GM13976 (cell line): ENCODE measurements around the gene ZNF783.
"Not testable (repeated sequence)": the region's sequence is repeated elsewhere in the genome, so short reads cannot be mapped to it uniquely, and the experiment has no call there.

Source experiments
- DNase-seq: peaks from one replicate; pipeline ENCODE4 v3.0.0; 2012; ENCODE audit warnings: low spot score
- CTCF ChIP-seq: IDR thresholded peaks from 2 replicates; pipeline ENCODE4 v1.5.1; 2012; ENCODE audit warnings: borderline replicate concordance, mild to moderate bottlenecking; ENCODE audit not compliant: insufficient read depth; ENCODE audit errors: extremely low read depth, missing control alignments, control extremely low read depth
- in situ Hi-C: fragments of 300-500 bp; cut with MboI; formaldehyde crosslinking; loops from one replicate; pipeline ENCODE4 v1.12.0; 2022; ENCODE audit warnings: low sequenced_read_pairs, mixed read lengths, inconsistent platforms; ENCODE audit not compliant: unreplicated experiment

Gene ZNF783

DNA sequence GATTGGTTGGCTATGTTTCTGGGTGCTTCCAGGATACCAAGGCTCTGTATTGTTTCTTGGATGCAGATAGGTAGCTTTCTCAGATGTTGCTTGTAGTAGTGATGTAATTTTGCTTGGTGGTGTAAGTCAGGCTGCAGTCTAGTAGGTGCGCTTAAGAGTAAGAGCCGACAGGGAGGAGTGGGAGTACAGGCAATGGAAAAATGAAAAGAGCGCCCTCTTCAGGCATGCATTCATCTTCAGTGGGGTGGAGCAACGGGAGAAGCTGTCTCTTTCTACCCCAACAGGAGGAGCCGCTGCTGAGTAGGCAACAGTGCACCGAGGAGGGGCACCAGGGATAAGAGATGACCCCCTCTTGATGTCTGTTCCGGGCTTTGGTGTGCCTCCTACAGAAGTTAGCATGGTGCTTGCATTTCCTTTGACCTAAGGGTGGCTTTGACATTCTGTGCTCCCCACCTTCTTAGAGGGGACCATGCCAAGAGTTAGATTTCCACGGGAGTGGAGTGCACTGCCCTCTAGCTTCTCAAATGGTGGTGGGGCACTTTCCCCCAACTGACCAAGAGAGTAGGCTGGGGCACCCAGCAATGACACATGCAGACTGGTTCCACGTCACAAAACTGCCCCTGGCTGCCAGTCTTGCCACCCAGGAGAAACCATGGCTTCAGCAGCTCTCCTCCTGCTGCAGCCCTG is 56.1 kb downstream of the ZNF783 start:
- in situ Hi-C loops, result no loop called here
- no peak for TF ChIP-seq CTCF
- DNase-seq, result peak; percentile 9

DNA sequence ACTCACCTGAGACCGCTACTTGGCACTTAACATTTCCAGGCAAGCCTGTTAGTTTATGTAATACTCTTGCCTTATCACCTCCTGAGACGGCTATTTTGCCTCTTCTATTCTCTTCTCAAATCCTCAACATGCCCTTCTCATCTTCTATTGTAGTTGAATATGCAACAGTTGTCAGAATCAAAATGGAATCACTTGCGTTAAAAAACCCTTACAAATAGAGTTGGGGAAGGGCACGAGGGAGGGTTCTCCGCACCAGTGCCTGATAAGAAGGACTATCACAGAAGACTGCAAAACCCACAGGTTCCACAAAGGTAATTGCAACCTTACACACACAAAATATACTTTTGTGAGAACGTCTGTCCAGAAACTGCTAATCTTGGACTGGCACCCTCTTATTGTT is 57.4 kb downstream of the ZNF783 start:
- DNase-seq, result no peak
- in situ Hi-C loops, result no loop called here
- no peak for TF ChIP-seq CTCF

DNA sequence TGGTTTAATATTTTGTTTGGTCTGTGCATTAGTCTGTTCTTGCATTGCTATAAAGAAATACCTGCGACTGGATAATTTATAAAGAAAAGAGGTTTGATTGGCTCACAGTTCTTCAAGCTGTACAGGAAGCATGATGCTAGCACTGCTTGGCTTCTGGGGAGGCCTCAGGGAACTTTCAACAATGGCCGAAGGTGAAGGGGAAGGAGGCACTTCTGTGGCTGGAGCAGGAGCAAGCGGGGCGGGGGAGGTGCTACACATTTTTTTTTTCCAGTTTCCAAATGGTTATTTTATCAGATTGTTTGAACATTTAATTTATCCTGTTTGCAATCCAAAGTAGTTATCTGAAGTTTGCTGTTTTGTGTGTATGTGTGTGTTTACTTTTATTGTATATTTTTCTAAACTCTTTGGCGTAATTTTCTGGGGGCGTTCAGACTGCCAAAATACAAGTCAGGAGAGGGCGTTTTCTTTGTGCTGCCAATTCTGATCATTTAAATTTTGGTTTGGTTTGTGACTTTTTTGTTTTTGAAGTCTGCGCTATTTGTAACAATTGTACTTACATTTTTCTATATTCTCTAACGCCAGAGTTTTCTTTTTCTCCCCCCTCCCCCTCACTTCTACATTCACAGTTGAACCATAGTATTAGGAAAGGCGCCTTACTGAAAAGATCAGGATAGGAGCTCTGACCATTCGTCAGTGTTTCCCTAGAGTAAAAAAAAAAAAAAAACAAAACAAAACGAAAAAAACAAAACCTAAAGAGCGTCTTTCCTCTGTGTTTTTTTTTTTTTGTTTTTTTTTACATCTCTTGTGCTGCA is 58.5 kb downstream of the ZNF783 start:
- TF ChIP-seq CTCF, result no peak
- in situ Hi-C loops, result no loop called here
- no peak for DNase-seq

DNA sequence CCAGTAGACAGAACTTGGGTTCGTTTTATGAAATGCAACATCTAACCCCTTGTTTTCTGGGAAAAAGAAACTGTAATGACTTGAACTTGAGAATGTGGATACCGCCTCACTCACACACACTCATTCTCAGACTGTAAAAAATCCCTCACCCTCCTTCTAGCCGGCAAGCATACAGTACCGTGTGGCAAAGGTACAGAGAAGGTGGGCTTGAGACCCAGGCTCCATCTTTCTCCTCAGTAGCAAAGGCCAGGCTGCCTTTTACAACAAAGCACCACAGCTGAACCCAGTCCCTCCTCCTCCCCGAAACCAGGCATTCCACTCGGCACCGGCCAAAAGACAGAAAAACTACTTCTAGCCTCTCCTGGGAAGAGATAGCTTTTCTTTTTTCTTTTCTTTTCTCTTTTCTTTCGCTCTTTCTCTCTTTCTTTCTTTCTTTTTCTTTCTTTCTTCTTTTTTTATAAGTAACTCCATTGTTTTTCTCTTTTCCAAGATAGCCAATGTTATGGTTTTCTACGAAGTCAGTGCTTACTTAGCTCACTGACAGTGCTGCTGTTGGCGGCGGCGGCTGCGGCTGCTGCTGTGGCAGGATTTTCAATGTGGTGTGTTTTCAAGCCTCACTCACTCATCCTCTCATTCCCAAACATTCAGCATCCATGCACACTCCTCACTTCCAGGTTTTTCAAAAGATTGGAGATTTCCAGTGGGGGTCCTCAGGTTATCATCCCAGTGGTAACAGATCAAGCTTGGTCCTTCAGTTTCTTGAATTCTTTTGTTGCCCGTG is 59.3 kb downstream of the ZNF783 start:
- DNase-seq, in situ Hi-C loops: not testable (repeated sequence)

DNA sequence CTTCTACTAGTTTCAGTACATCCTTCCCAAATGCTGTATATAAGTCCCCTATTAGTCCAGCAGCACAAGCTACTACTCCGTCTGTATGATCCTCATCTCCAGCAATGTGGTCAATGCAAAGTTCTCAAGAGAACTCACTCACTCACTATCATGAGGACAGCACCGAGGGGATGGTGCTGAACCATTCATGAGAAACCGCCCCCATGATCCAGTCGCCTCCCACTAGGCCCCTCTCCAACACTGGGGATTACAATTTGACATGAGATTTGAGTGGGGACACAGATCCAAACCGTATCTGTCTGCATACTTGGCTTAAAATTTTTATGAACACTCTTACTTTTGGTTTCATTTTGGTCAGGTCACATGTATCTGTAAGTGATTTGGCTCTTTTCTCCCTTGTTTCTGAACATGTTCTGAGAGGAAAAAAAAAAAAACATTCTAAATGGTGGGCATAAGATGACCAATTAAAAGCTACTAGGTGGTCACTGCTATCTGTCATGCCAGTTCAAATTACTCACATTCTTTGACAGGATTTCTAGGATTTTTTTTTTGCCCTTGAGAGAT is 60.1 kb downstream of the ZNF783 start:
- in situ Hi-C loops, result no loop called here
- DNase-seq, result peak; percentile 40
- TF ChIP-seq CTCF, result no peak

- no peak for TF ChIP-seq CTCF
- no peak for DNase-seq
- in situ Hi-C loops, result no loop called here
Observed at GRCh38 chr7:149322737-149323136, 60.7 kb downstream of the ZNF783 start.
